PC-3 (cell line): ENCODE data around the gene UBE2E2.

Experiments
- EZH2 ChIP-seq: fragments of 300-600 bp; sonication (generic); IDR thresholded peaks from one replicate; pipeline ENCODE4 v1.6.1; 2017; ENCODE audit warnings: antibody characterized with exemption, mild to moderate bottlenecking, low read length; ENCODE audit not compliant: unreplicated experiment
- EZH2phosphoT487 ChIP-seq: fragments of 300-600 bp; sonication (generic); IDR thresholded peaks from 2 replicates; pipeline ENCODE4 v1.6.1; 2018; ENCODE audit warnings: mild to moderate bottlenecking, antibody characterized with exemption, low read length, borderline replicate concordance
- TF ChIP-seq, protein P1 (sequence below): fragments of 300-600 bp; sonication (generic); conservative IDR thresholded peaks from 2 replicates; pipeline ENCODE4 v1.5.1; 2017; ENCODE audit warnings: antibody characterized with exemption, low read depth, mild to moderate bottlenecking, low read length

GRCh38 chr3:23199649-23200048 is 3.5 kb upstream of the UBE2E2 start:
- TF ChIP-seq, protein P1, sequence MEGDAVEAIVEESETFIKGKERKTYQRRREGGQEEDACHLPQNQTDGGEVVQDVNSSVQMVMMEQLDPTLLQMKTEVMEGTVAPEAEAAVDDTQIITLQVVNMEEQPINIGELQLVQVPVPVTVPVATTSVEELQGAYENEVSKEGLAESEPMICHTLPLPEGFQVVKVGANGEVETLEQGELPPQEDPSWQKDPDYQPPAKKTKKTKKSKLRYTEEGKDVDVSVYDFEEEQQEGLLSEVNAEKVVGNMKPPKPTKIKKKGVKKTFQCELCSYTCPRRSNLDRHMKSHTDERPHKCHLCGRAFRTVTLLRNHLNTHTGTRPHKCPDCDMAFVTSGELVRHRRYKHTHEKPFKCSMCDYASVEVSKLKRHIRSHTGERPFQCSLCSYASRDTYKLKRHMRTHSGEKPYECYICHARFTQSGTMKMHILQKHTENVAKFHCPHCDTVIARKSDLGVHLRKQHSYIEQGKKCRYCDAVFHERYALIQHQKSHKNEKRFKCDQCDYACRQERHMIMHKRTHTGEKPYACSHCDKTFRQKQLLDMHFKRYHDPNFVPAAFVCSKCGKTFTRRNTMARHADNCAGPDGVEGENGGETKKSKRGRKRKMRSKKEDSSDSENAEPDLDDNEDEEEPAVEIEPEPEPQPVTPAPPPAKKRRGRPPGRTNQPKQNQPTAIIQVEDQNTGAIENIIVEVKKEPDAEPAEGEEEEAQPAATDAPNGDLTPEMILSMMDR: no peak
- TF ChIP-seq EZH2: no peak
- no peak for TF ChIP-seq EZH2phosphoT487
